ENCODE results near the gene FAR2.

Gene FAR2

DNA sequence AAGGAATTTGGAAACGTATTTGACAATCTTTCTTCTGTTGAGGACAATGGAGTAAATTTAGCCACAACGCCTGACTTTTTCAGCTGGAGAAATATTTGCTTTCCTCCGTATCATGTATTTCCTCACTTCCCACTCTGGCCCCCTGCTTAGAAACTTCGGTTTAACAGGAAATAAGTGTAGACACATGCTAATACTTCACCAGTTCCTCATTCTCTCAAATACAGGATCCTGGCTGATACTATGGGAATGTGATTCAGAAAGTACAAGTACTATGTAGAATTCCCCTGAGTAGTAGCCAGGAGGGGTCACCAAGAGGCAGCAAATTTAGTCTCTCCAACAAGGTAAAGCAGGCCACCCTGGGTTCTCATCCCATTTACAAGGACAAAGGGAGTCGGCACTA is 58.0 kb downstream of the FAR2 start:
- H3K9me3 ChIP-seq, result no peaks in the 10 kb centered on the region
- H3K27me3 ChIP-seq, result no peaks in the 10 kb centered on the region
- TF ChIP-seq, protein P1, sequence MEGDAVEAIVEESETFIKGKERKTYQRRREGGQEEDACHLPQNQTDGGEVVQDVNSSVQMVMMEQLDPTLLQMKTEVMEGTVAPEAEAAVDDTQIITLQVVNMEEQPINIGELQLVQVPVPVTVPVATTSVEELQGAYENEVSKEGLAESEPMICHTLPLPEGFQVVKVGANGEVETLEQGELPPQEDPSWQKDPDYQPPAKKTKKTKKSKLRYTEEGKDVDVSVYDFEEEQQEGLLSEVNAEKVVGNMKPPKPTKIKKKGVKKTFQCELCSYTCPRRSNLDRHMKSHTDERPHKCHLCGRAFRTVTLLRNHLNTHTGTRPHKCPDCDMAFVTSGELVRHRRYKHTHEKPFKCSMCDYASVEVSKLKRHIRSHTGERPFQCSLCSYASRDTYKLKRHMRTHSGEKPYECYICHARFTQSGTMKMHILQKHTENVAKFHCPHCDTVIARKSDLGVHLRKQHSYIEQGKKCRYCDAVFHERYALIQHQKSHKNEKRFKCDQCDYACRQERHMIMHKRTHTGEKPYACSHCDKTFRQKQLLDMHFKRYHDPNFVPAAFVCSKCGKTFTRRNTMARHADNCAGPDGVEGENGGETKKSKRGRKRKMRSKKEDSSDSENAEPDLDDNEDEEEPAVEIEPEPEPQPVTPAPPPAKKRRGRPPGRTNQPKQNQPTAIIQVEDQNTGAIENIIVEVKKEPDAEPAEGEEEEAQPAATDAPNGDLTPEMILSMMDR (IDR thresholded peaks at IDR 0.05; ENCODE audit: low read depth, low read length), result no peak
- no peak overlapping the region for H3K4me3 ChIP-seq (ENCODE audit: low read depth, low read length)
- H3K36me3 ChIP-seq, result no peaks in the 10 kb centered on the region; the same call in 1 of the 2 replicates
- no peaks in the 10 kb centered on the region for H3K4me1 ChIP-seq
- DNase-seq, result no peak

DNA sequence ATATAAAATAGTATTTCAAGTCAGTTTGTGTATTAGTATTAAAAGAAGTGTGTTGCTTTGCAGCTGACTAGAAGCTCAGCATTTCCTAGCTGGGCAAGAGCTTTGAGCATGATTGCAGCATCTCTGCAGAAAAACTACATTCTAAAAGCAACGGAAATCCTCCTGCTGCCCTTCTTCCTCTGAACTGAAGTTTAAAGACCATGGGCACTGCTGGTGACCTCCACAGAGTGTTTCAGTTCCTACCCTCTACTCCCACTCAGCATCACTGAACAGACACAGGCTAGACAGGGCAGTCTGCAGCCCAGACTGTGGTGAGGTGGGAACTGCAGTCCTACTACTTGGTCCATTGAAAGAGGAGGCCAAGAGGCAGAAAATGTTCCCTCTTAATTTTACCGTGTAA is 59.0 kb downstream of the FAR2 start:
- DNase-seq, result no peak

GRCh38 chr12:29208936-29209701 is 60.0 kb downstream of the FAR2 start:
- no peaks in the 10 kb centered on the region; the same call in 1 of the 2 replicates for H3K36me3 ChIP-seq

More for the DNA sequence above, 59.0 kb downstream of the FAR2 start:
- Histone ChIP-seq H3K4me3 (ENCODE audit: low read depth, low read length) (no peak overlapping the region), H3K9me3 (no peaks in the 10 kb centered on the region), H3K36me3 (no peaks in the 10 kb centered on the region; the same call in 1 of the 2 replicates), H3K4me1 (peaks cover 8% of the 10 kb centered on the region; the same call in 1 of the 2 replicates), H3K27me3 (no peaks in the 10 kb centered on the region)
- TF ChIP-seq, protein P1 (IDR thresholded peaks at IDR 0.05; ENCODE audit: low read depth, low read length), result no peak

DNA sequence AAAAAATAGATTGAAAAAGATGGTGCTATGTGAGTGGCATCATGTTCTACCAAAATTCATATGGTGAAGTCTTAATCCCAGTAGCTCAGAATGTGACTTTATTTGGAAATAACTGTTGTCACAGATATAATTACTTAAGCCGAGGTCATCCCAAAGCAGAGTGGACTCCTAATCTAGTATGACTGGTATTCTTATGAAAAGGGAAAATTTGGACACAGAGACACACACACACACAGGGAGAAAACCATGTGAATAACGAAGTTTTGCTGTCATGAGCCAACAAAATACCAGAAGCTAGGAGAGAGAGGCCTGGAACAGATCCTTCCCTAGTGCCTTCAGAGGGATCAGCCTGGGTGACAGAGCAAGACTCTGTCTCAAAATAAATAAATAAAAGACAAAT is 62.6 kb downstream of the FAR2 start:
- H3K4me1 ChIP-seq, result peaks cover 18% of the 10 kb centered on the region
- no peaks in the 10 kb centered on the region for H3K9me3 ChIP-seq
- no peak for DNase-seq
- H3K27me3 ChIP-seq, result no peaks in the 10 kb centered on the region
- no peak overlapping the region for H3K4me3 ChIP-seq (ENCODE audit: low read depth, low read length)
- TF ChIP-seq, protein P1 (IDR thresholded peaks at IDR 0.05; ENCODE audit: low read depth, low read length), result no peak
- no peaks in the 10 kb centered on the region for H3K36me3 ChIP-seq

More at GRCh38 chr12:29208936-29209701, 60.0 kb downstream of the FAR2 start:
- Histone ChIP-seq H3K4me1 (peaks cover 8% of the 10 kb centered on the region; the same call in 1 of the 2 replicates), H3K27me3 (no peaks in the 10 kb centered on the region), H3K9me3 (no peaks in the 10 kb centered on the region), H3K4me3 (ENCODE audit: low read depth, low read length) (no peak overlapping the region)
- TF ChIP-seq, protein P1 (IDR thresholded peaks at IDR 0.05; ENCODE audit: low read depth, low read length), result no peak
- no peak for DNase-seq

DNA sequence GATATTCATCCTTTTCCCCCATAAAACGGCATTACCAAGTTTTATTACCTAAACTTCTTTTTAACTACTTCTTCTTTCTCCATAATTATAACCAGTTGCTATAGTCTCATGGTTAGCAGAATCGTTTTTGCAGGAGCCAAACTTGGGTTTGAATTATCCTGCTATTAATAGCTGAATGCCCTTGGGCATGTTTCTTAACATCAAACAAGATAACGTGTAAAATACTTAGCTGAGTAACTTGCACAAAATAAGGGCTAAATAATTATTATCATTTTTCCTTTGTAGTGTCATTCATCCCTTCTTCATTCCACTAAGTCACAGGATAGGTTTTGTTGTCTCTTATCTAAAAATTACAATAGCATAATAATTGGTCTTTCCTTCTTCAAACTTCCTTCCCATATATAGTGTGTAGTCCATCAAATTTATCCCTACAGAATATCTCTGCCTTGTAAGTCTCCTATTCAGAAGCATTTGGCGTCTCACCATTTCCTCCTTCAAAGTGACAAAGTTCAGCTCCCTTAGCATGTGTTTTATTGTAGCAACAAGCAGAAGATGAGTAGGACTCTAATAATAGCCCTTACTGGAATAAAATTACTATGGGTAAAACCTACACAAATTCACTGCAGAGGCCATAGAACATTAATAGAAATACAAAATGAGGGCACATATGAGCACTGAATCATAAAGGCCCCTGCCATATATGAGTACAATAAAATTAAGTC is 63.8 kb downstream of the FAR2 start:
- no peak overlapping the region for H3K4me3 ChIP-seq (ENCODE audit: low read depth, low read length)
- TF ChIP-seq, protein P1 (IDR thresholded peaks at IDR 0.05; ENCODE audit: low read depth, low read length), result no peak
- DNase-seq, result no peak
- H3K27me3 ChIP-seq, result no peaks in the 10 kb centered on the region
- H3K4me1 ChIP-seq, result peaks cover 25% of the 10 kb centered on the region
- no peaks in the 10 kb centered on the region for H3K9me3 ChIP-seq
- no peaks in the 10 kb centered on the region for H3K36me3 ChIP-seq

DNA sequence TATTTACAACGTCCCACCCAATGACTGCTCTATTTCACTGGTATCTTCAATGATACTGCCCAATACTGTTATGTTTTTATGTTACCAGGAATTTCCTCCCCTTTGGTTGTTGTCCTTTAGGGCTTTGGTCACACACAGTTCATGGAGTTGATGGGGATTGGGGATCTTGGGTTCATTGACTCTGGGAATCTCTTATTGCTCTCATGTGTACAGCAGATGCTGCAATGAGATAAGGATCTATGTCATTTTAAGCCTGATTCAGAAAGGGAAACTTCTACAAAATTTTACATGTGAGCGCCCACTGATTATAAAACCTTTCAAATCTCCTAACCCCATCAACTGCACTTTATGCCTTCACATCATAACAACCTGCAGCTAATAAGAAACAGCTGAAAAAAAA is 67.2 kb downstream of the FAR2 start:
- no peak for DNase-seq
- Histone ChIP-seq H3K9me3 (no peaks in the 10 kb centered on the region), H3K36me3 (no peaks in the 10 kb centered on the region), H3K27me3 (no peaks in the 10 kb centered on the region), H3K4me1 (peaks cover 36% of the 10 kb centered on the region), H3K4me3 (ENCODE audit: low read depth, low read length) (no peak overlapping the region)
- TF ChIP-seq, protein P1 (IDR thresholded peaks at IDR 0.05; ENCODE audit: low read depth, low read length), result no peak
